SW 1271 (cell line): ENCODE measurements around the gene MAD1L1.
"Not testable (repeated sequence)": the region's sequence is repeated elsewhere in the genome, so short reads cannot be mapped to it uniquely, and the experiment has no call there.

Source experiments
- DNase-seq, 2 experiments: peaks; one replicate each; lab custom pipeline; 2025; lab: John Stamatoyannopoulos, UW

MAD1L1 gene

GRCh38 chr7:2173189-2173827 is 59.4 kb downstream of the MAD1L1 start:
- DNase-seq: no peak

GRCh38 chr7:2172311-2173188 is 60.2 kb downstream of the MAD1L1 start:
- peak in 1 of 2 experiments; percentile 15 for DNase-seq

- no peak for DNase-seq
Measured at GRCh38 chr7:2171855-2172254, 60.9 kb downstream of the MAD1L1 start.

- no peak for DNase-seq
Measured at GRCh38 chr7:2170576-2171521, 61.9 kb downstream of the MAD1L1 start.

DNA sequence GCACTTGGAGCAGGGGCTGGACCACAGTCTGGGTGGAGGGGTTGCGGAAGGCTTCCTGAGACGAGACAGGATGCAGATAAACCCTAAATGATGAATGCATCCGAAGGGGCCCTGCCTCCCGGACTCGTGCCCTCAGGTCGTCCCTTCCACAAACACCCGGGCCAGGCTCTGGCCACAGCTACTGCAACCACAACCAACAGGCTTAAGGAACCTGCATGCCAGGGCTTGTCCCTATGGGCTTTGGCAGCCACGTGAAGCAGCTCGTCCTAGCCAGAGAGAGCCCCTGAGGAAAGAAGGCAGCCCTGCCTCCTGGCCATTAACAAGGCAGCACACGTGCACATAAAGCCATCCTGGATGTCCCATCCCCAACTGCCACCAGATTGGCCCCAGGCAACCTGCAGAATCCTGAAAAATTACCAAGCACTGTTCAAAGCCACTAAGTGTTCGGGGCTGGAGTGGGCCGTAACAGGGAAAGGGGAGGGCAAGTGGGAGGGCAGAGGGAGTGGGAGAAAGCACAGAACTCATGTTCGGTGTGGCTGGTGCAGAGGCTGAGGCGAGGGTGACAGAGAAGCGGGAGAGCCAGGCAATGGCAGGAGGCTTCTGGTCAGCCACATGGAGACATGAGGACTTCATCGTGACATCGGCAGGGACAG is 62.7 kb downstream of the MAD1L1 start:
- DNase-seq: no peak

DNA sequence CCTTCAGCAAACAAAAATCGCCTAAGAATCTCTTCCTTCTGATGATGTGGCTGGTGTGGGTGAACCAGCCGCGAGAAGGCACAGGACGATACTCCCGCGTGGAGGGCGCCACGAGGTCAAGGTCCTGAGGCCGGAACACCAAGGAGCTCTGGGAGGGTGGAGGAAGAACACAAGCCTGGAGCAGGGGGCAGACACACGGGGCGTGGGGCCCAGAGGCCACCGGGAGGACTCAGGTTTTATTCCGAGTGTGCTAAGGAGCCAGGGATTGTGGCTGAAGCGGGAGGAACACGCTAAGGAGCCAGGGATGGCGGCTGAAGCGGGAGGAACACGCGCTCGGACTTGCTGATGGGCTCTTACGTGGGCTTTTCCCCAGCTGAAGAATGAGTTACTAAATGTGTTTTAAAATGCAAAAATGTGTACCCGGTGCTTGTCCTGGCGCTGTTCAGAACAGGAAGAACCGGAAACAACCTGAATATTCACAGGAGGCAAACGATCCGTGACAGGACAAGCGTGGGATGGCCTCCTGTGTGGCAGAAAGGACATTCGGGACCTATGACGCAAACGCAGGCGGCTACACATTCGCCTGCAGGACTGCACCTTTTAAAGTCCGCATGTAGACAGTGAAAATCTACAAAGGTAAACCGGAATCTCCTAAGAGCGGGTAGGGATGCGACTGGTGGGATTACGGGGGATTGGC is 64.0 kb downstream of the MAD1L1 start:
- DNase-seq: no peak

DNA sequence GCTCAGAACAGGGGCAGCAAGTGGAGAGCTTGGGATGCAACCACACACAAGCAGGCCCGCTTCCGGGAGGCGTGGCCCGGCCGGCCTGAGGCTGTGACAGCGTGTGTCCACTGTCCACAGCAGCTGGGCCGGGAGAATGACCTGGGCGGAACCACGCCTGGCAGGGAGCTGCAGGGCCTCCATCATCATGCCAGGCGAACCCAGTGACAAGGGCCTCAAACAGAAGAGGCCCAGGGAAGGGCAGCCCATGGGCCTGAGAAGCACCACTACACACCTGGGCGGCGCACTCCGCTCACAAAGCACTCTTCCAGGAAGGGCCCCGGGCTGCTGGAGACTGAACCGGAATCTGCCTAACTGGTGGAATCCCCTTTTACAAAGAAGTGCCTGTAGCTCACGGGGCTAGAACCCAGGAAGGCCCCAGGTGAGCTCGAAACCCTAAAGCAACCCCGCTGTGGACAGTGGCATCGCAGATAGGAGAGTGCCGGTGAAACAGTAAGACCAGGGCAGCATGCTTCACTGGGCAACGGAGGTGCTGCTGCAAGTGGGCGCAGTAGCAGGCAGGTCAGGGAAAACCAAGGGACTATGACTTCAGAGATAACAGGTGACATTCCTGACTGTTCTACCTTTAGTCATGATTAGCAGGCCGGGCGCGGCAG is 66.0 kb downstream of the MAD1L1 start:
- no peak for DNase-seq

GRCh38 chr7:2165610-2166594 is 66.8 kb downstream of the MAD1L1 start:
- no peak for DNase-seq

DNA sequence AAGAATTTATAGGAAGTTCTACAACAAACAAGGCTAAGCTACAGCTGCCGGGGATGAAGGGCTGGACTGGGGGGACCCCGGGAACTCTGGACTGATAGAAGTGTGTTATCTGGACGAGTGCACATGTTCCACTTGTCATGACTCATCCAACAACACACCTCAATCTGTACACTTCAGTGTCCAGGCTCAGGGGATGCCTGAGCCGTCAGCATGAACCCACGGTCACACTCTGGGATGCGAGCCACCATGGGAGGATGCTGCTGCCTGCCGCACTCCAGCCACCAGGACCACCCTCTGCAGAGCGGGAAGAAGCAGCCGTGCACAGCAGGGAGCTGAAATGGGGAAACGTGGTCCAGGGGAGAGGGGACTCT is 67.5 kb downstream of the MAD1L1 start:
- DNase-seq: no peak

GRCh38 chr7:2164646-2165045 is 68.1 kb downstream of the MAD1L1 start:
- no peak for DNase-seq

DNA sequence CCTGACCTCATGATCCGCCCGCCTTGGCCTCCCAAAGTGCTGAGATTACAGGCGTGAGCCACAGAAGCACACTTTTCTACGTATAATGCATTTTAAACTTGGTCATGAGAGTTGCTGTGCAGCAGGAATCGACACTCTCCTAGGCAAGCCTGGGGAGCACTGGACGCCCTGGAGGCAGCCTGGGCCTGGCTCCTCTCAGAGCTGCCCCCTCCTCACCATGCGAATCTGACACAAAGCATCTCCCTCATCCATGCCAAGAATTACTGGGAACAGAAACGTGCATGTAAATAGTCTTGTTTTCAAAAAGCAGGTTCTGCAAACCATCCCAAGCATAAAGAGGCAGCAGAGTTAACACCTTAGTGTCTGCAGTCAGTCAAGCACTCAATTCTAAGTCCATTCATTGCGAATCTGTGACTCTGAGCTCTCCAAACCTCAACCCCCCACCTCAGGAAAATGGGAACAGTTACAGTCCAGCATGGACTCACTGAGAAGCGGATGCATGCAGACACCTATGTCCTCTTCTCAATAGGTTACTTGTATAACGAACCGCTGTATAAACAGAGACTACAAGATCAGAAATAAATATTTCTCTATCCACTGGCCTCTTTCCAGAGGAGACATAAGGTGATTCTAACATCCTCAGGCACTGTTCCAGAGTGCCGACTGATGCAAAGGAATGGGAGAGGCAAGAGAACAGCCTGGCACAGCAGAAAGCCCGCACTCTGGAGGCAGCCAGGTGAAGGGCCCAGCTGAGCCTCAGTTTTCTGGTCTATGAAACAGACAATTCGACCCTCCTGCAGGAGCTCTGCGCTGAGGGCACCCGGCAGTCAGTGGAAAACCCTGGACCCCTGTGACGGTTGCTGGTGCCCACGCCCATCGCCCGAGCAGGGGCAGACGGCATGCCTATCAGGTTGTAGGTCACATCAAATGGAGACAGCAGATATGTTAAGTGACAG is 68.9 kb downstream of the MAD1L1 start:
- no peak for DNase-seq

- no peak for DNase-seq
Measured at GRCh38 chr7:2162959-2163358, 69.8 kb downstream of the MAD1L1 start.

DNA sequence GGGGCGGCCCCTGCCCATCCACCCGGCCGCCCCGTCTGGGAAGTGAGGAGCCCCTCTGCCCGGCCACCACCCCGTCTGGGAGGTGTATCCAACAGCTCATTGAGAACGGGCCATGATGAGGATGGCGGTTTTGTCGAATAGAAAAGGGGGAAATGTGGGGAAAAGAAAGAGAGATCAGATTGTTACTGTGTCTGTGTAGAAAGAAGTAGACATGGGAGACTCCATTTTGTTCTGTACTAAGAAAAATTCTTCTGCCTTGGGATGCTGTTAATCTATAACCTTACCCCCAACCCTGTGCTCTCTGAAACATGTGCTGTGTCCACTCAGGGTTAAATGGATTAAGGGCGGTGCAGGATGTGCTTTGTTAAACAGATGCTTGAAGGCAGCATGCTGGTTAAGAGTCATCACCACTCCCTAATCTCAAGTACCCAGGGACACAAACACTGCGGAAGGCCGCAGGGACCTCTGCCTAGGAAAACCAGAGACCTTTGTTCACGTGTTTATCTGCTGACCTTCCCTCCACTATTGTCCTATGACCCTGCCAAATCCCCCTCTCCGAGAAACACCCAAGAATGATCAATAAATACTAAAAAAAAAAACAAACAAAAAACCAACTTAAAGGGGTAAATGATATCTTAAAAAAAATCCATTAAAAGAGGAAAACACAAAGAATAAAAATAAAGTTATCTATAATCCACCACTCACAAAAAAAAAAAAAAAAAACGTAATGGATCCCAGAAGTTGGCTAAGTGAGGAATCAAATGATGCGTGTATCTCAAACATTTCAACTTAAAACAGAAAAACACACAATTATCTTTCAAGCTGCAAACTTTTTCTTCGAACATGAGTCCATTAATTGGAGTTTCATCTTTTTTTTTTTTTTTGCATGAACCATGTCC is 70.5 kb downstream of the MAD1L1 start:
- not testable (repeated sequence) for DNase-seq

- no peak for DNase-seq
Measured at GRCh38 chr7:2159176-2159520, 73.6 kb downstream of the MAD1L1 start.

DNA sequence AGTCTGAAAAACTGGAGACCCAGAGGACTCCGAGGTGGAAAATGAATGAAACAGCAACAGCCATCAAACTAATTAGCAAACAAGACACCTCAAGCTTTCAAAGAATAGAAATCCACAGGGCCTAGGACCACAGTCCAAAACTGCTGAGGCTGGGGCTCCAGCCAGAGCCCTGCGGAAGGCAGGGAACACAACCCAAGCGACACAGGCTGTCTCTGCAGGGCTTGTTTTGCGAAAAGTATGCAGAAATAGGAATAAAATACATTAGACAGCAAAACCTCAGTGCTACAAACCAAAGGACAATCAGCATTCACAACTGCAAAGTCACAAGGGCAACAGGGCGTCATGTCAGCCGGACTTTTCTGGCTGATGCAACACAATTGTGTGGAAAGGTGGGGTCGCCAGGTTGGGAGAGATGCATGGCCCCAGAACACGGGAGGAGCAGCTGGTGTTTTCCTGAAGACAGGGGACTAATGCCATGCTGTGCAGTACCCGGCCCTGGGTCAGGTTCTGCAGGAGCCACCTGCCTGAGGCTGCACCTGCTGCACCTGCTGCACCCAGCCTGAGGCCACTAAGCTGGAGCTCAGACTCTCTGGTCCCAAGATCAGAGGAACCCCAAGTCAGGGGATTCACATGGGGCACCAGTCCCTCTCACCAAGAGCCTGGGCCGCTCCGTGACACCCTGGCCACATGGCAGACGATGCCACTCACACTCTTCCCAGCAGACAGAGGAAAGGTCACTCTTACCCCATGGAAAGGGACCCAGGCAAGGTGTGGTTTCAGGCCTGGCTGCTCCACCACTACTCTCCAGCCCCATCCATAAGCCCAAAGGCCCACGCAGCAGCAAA is 74.2 kb downstream of the MAD1L1 start:
- no peak for DNase-seq

- DNase-seq: no peak
Measured at GRCh38 chr7:2157473-2158279, 75.1 kb downstream of the MAD1L1 start.
